ENCODE data around the gene ZCCHC4.

Gene ZCCHC4, protein sequence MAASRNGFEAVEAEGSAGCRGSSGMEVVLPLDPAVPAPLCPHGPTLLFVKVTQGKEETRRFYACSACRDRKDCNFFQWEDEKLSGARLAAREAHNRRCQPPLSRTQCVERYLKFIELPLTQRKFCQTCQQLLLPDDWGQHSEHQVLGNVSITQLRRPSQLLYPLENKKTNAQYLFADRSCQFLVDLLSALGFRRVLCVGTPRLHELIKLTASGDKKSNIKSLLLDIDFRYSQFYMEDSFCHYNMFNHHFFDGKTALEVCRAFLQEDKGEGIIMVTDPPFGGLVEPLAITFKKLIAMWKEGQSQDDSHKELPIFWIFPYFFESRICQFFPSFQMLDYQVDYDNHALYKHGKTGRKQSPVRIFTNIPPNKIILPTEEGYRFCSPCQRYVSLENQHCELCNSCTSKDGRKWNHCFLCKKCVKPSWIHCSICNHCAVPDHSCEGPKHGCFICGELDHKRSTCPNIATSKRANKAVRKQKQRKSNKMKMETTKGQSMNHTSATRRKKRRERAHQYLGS

DNA sequence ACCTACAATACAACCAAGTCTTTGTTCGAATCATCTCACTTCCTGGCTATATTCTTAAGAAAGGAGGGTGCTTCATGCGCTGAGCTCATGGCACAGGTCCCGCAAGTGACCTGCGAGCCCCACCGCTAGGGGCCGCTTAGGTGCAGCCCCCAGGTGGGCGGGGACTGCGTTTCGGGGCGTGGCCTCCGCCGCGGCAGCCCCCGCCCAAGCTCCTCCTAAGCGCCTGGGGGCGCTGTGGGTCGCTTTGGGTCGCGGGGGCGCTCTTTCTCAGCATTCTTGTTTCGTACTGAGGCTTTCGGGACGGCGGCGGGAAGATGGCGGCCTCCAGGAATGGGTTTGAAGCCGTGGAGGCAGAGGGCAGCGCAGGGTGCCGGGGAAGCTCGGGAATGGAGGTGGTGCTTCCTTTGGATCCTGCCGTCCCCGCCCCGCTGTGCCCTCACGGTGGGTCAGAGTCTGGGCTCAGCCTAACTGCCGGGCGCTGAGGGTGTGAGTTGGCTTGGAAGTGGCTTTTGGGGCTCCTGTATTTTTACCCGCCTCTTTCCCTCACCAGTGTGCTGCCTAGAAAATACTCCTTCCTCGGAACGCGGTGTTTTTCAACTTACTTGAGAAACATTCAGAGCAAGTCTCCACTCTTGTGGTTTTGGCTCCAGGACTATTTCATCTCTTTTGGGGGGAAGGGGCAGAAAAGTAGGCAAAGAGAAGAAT is at the start of gene ZCCHC4:
Gene ZCCHC4, plus strand, starts transcription at position 279 of the 705 bp plus-strand sequence. Its CDS starts 36 bp downstream, at position 315.
- TF ChIP-seq, protein P1, sequence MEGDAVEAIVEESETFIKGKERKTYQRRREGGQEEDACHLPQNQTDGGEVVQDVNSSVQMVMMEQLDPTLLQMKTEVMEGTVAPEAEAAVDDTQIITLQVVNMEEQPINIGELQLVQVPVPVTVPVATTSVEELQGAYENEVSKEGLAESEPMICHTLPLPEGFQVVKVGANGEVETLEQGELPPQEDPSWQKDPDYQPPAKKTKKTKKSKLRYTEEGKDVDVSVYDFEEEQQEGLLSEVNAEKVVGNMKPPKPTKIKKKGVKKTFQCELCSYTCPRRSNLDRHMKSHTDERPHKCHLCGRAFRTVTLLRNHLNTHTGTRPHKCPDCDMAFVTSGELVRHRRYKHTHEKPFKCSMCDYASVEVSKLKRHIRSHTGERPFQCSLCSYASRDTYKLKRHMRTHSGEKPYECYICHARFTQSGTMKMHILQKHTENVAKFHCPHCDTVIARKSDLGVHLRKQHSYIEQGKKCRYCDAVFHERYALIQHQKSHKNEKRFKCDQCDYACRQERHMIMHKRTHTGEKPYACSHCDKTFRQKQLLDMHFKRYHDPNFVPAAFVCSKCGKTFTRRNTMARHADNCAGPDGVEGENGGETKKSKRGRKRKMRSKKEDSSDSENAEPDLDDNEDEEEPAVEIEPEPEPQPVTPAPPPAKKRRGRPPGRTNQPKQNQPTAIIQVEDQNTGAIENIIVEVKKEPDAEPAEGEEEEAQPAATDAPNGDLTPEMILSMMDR (IDR thresholded peaks at IDR 0.05; ENCODE audit: low read length), result peak; percentile 79
- TF ChIP-seq EZH2 (IDR thresholded peaks at IDR 0.05; ENCODE audit: borderline replicate concordance, low read length), result no peak
- no peaks in the 10 kb centered on the region for H3K79me2 ChIP-seq (ENCODE audit: insufficient read depth, low read length)
- H3K27ac ChIP-seq (ENCODE audit: low read depth, low read length, poor library complexity, severe bottlenecking), result no peak within 1 kb of the TSS
- 0 out of 2 replicates have a peak, but pooled peaks cover 5% of the 10 kb centered on the region for H3K36me3 ChIP-seq (ENCODE audit: insufficient read depth, low read length)
- no peaks in the 10 kb centered on the region for H3K9me2 ChIP-seq (ENCODE audit: low read depth, low read length)
- H3K4me3 ChIP-seq (ENCODE audit: low read depth, low read length, poor library complexity, severe bottlenecking), result peak within 1 kb of the TSS; percentile 86
- H3K9ac ChIP-seq (ENCODE audit: low read length), result peak within 1 kb of the TSS; percentile 78
- H3K27me3 ChIP-seq (ENCODE audit: insufficient read depth, low read length), result no peaks in the 10 kb centered on the region
- H3F3A ChIP-seq (ENCODE audit: insufficient read depth, low read length), result no peaks in the 10 kb centered on the region
- H3K4me1 ChIP-seq (ENCODE audit: insufficient read depth, low read length, severe bottlenecking), result peaks cover 24% of the 10 kb centered on the region
- H3K4me2 ChIP-seq (ENCODE audit: low read length), result peak within 1 kb of the TSS; percentile 72
- no peaks in the 10 kb centered on the region for H4K20me1 ChIP-seq (ENCODE audit: insufficient read depth, low read length)
- H3K9me3 ChIP-seq (ENCODE audit: low read length), result no peaks in the 10 kb centered on the region
- H2AFZ ChIP-seq (ENCODE audit: low read length), result peak within 1 kb of the TSS; percentile 69; the same call in 1 of the 2 replicates

DNA sequence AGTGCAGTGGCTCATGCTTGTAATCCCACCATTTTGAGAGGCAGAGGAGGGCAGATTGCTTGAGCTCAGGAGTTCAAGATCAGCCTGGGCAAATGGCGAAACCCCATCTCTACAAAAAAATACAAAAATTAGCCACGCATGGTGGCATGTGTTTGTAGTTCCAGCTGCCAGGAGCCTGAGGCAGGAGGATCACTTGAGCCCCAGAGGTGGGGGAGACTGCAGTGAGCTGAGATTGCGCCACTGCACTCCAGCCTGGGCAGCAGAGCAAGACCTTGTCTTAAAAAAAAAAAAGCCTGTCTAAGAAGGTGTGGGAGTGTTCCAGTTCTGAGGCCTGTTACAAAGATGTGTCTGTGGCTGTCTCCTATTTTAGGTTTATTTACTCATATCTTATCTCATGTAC is 40.7 kb upstream of the ZCCHC4 start:
- TF ChIP-seq, protein P1 (IDR thresholded peaks at IDR 0.05; ENCODE audit: low read length), result no peak
- no peak for TF ChIP-seq EZH2 (IDR thresholded peaks at IDR 0.05; ENCODE audit: borderline replicate concordance, low read length)
- H3K4me1 ChIP-seq (ENCODE audit: insufficient read depth, low read length, severe bottlenecking), result no peaks in the 10 kb centered on the region
- H3K4me3 ChIP-seq (ENCODE audit: low read depth, low read length, poor library complexity, severe bottlenecking), result no peak overlapping the region
- no peaks in the 10 kb centered on the region for H3K36me3 ChIP-seq (ENCODE audit: insufficient read depth, low read length)
- H3K9me3 ChIP-seq (ENCODE audit: low read length), result no peaks in the 10 kb centered on the region
- no peaks in the 10 kb centered on the region for H3F3A ChIP-seq (ENCODE audit: insufficient read depth, low read length)
- H3K27me3 ChIP-seq (ENCODE audit: insufficient read depth, low read length), result no peaks in the 10 kb centered on the region
- no peaks in the 10 kb centered on the region for H4K20me1 ChIP-seq (ENCODE audit: insufficient read depth, low read length)
- no peak overlapping the region for H2AFZ ChIP-seq (ENCODE audit: low read length)
- H3K9me2 ChIP-seq (ENCODE audit: low read depth, low read length), result no peaks in the 10 kb centered on the region
- H3K27ac ChIP-seq (ENCODE audit: low read depth, low read length, poor library complexity, severe bottlenecking), result no peak overlapping the region
- H3K4me2 ChIP-seq (ENCODE audit: low read length), result no peak overlapping the region
- H3K79me2 ChIP-seq (ENCODE audit: insufficient read depth, low read length), result no peaks in the 10 kb centered on the region
- H3K9ac ChIP-seq (ENCODE audit: low read length), result no peak overlapping the region

DNA sequence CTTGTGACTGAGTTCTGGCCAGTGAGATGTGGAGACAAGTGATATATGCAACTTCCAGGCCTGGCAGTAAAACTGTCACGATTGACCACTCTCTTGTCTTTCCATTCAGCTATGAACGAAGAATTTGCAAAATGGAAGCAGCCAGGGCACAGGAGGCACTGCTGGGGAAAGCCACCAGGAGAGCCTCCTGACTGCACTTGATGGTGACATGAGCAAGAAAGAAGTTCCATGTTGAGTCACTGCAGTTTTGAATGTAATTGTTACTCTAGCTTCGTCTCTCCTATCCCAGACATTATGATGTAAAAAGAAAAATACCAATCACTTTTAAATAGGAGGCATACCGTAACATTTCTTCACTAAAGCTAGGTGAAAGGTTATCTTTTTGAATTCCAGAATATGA is 32.4 kb upstream of the ZCCHC4 start:
- no peak for TF ChIP-seq EZH2 (IDR thresholded peaks at IDR 0.05; ENCODE audit: borderline replicate concordance, low read length)
- no peaks in the 10 kb centered on the region for H3K9me3 ChIP-seq (ENCODE audit: low read length)
- no peak overlapping the region for H3K4me3 ChIP-seq (ENCODE audit: low read depth, low read length, poor library complexity, severe bottlenecking)
- H3K36me3 ChIP-seq (ENCODE audit: insufficient read depth, low read length), result no peaks in the 10 kb centered on the region
- no peak overlapping the region for H3K27ac ChIP-seq (ENCODE audit: low read depth, low read length, poor library complexity, severe bottlenecking)
- H3K27me3 ChIP-seq (ENCODE audit: insufficient read depth, low read length), result no peaks in the 10 kb centered on the region
- H3K9ac ChIP-seq (ENCODE audit: low read length), result no peak overlapping the region
- H3K9me2 ChIP-seq (ENCODE audit: low read depth, low read length), result no peaks in the 10 kb centered on the region
- no peaks in the 10 kb centered on the region for H4K20me1 ChIP-seq (ENCODE audit: insufficient read depth, low read length)
- no peak overlapping the region for H3K4me2 ChIP-seq (ENCODE audit: low read length)
- no peaks in the 10 kb centered on the region for H3K79me2 ChIP-seq (ENCODE audit: insufficient read depth, low read length)
- H3F3A ChIP-seq (ENCODE audit: insufficient read depth, low read length), result no peaks in the 10 kb centered on the region
- no peaks in the 10 kb centered on the region for H3K4me1 ChIP-seq (ENCODE audit: insufficient read depth, low read length, severe bottlenecking)
- no peak overlapping the region for H2AFZ ChIP-seq (ENCODE audit: low read length)
